IPS-11a (cell line): ENCODE measurements around the gene DCLRE1B.
"Not testable (repeated sequence)": the region's sequence is repeated elsewhere in the genome, so short reads cannot be mapped to it uniquely, and the experiment has no call there.

Experiments used
- H3K4me3 ChIP-seq: one replicate; pipeline ENCODE4 v1.5.1; 2013; ENCODE audit warnings: low read depth, low read length, control low read depth

DCLRE1B gene

GRCh38 chr1:113946112-113946511 is 41.0 kb downstream of the DCLRE1B start:
- H3K4me3 ChIP-seq: no peak overlapping the region

- H3K4me3 ChIP-seq: no peak overlapping the region
Observed at GRCh38 chr1:113946678-113947387, 41.7 kb downstream of the DCLRE1B start.

- no peak overlapping the region for H3K4me3 ChIP-seq
Observed at GRCh38 chr1:113947388-113948107, 42.4 kb downstream of the DCLRE1B start.

- H3K4me3 ChIP-seq: not testable (repeated sequence)
Observed at GRCh38 chr1:113948151-113948550, 43.0 kb downstream of the DCLRE1B start.

- H3K4me3 ChIP-seq: no peak overlapping the region
Observed at GRCh38 chr1:113949007-113949406, 43.9 kb downstream of the DCLRE1B start.

GRCh38 chr1:113950908-113951307 is 45.8 kb downstream of the DCLRE1B start:
- H3K4me3 ChIP-seq: no peak overlapping the region

- H3K4me3 ChIP-seq: no peak overlapping the region
Observed at GRCh38 chr1:113951719-113952118, 46.6 kb downstream of the DCLRE1B start.

GRCh38 chr1:113957984-113958383 is 52.9 kb downstream of the DCLRE1B start:
- H3K4me3 ChIP-seq: no peak overlapping the region

- H3K4me3 ChIP-seq: no peak overlapping the region
Observed at GRCh38 chr1:113958691-113959090, 53.6 kb downstream of the DCLRE1B start.

GRCh38 chr1:113963281-113963906 is 58.3 kb downstream of the DCLRE1B start:
- H3K4me3 ChIP-seq: no peak overlapping the region
